ENCODE results near the gene DAB2. TPM values are rescaled to one million over a fixed set of nuclear protein-coding genes. Genes with fewer than 3 reads are reported as not detected.
"Not testable (repeated sequence)": the region's sequence is repeated elsewhere in the genome, so short reads cannot be mapped to it uniquely, and the experiment has no call there.

Gene DAB2
- total and polyA plus RNA-seq, 2 experiments from 2014 or later, result 266 to 533 TPM

DNA sequence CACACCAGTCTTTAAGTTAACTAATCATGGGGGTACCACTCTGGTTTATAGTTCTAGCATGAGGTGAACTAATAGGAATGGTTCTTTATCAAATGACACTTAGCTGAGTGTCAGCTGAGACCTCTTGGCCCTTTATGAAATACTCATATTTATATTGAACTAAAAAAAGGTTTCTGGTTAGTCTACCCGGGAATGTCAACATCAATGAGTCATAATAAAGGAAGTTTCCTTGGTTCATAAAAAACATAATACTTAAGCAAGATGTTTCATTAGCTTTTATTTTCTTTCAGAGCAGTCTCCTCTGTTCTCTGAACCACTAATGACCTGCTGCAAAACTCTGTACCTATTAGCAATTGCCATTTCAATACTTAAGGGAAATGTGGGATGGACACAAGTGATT, 13.7 kb downstream of the DAB2 start:
- peaks cover 98% of the 10 kb centered on the region for H3F3A ChIP-seq (ENCODE audit: insufficient read depth)
- no peak overlapping the region for H2AFZ ChIP-seq
- no peaks in the 10 kb centered on the region for H3K9me2 ChIP-seq (ENCODE audit: insufficient read depth)
- peaks cover 92% of the 10 kb centered on the region for H3K4me1 ChIP-seq (ENCODE audit: insufficient read depth)
- H3K9ac ChIP-seq, result peak overlapping the region; percentile 27
- H3K4me3 ChIP-seq, result peak overlapping the region; percentile 33; the same call in 1 of the 2 replicates
- peaks cover 100% of the 10 kb centered on the region for H3K79me2 ChIP-seq (ENCODE audit: insufficient read depth)
- TF ChIP-seq EZH2phosphoT487 (IDR thresholded peaks at IDR 0.05; ENCODE audit: insufficient read depth, low read depth) (no peak), EZH2 (IDR thresholded peaks at IDR 0.05; ENCODE audit: insufficient read depth, poor library complexity, severe bottlenecking) (no peak)
- peak overlapping the region; percentile 64 for H3K27ac ChIP-seq
- H3K27me3 ChIP-seq (replicated peaks; ENCODE audit: insufficient read depth), result no peaks in the 10 kb centered on the region
- peaks cover 93% of the 10 kb centered on the region for H3K36me3 ChIP-seq (ENCODE audit: low read depth)
- H4K20me1 ChIP-seq (ENCODE audit: insufficient read depth), result peaks cover 71% of the 10 kb centered on the region
- no peaks in the 10 kb centered on the region for H3K9me3 ChIP-seq (ENCODE audit: low read depth)
- WGBS, 2 experiments (ENCODE audit: low coverage in 1 of 2, low lambda C conversion rate in 2 of 2, missing lambda C conversion rate in 2 of 2), result 0% methylated on average over 1 of the region's 1 CpG
- DNase-seq, result peak; percentile 75
- in situ Hi-C loops (cut with MboI), result loop anchor here (10.0 kb wide), 1 partner anchor 134 kb away; no protein-coding TSS in a partner anchor
- H3K4me2 ChIP-seq (ENCODE audit: unreplicated experiment), result peak overlapping the region; percentile 40

DNA sequence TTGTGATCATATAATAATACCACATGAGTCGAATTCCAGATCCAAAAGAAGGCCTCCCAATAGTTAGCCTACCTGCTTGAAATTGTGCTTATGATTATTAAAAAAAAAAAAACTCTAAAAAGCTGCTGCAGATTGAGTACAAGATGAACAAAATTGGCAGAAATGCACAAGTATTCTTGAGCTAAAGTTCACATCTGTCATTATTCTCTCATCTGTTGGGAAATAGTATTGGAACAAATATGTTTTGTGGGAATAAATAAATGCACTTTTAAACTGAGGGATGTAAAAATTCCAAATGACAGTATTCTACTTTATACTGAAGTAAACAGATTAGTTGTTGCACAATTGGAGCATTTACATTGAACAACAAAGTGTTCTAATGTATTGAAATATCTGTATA, 15.7 kb downstream of the DAB2 start:
- peaks cover 65% of the 10 kb centered on the region for H4K20me1 ChIP-seq (ENCODE audit: insufficient read depth)
- DNase-seq, result no peak
- no peak for TF ChIP-seq EZH2 (IDR thresholded peaks at IDR 0.05; ENCODE audit: insufficient read depth, poor library complexity, severe bottlenecking)
- TF ChIP-seq EZH2phosphoT487 (IDR thresholded peaks at IDR 0.05; ENCODE audit: insufficient read depth, low read depth), result no peak
- H3F3A ChIP-seq (ENCODE audit: insufficient read depth), result peaks cover 96% of the 10 kb centered on the region
- H3K36me3 ChIP-seq (ENCODE audit: low read depth), result peaks cover 89% of the 10 kb centered on the region
- WGBS, 2 experiments (ENCODE audit: low coverage in 1 of 2, low lambda C conversion rate in 2 of 2, missing lambda C conversion rate in 2 of 2), result 48 to 63% methylated on average over 1 of the region's 1 CpG
- no peak overlapping the region for H3K4me3 ChIP-seq
- H2AFZ ChIP-seq, result no peak overlapping the region
- H3K79me2 ChIP-seq (ENCODE audit: insufficient read depth), result peaks cover 100% of the 10 kb centered on the region
- in situ Hi-C loops (cut with MboI), result no loop called here
- peak overlapping the region; percentile 64 for H3K27ac ChIP-seq
- H3K27me3 ChIP-seq (replicated peaks; ENCODE audit: insufficient read depth), result no peaks in the 10 kb centered on the region
- no peak overlapping the region for H3K9ac ChIP-seq
- peaks cover 84% of the 10 kb centered on the region for H3K4me1 ChIP-seq (ENCODE audit: insufficient read depth)
- no peaks in the 10 kb centered on the region for H3K9me2 ChIP-seq (ENCODE audit: insufficient read depth)
- peak overlapping the region; percentile 40 for H3K4me2 ChIP-seq (ENCODE audit: unreplicated experiment)
- no peaks in the 10 kb centered on the region for H3K9me3 ChIP-seq (ENCODE audit: low read depth)

DNA sequence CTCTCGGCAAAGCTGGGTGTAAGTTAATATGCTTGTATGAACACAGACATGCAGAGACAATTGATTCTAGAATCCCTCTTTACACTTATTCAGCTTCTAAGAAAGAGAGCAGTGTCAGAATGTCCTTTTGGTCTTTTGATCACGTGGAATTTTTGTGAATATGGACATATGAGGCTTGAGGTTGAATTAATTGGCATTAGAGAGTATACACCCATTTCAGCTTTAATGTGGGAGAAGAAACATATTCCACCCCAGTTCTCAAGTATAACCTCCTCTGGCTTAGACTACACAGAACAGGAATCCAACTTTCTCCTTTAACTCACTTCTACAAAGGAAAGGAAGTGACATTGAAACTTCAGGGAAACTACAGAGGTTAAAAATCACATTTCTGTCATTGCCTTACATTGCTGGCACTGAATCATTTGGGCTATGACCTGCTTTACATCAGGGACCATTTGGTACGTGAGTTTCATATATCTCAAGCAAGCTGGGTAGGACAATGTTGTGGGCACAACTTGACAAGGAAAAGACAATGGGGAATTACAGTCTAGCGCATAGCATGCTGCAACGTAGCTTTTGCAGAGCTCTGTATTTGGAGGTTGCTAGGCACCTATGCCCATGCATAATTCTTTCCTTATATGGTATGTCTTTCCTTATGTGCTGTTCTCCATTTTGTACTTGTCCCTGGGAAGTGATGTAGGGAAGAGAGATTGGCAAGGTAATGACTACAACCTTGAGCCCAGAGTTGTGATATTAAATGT, 19.5 kb downstream of the DAB2 start:
- no peak overlapping the region for H3K4me2 ChIP-seq (ENCODE audit: unreplicated experiment)
- H3K9me3 ChIP-seq (ENCODE audit: low read depth), result no peaks in the 10 kb centered on the region
- TF ChIP-seq EZH2phosphoT487 (IDR thresholded peaks at IDR 0.05; ENCODE audit: insufficient read depth, low read depth) (no peak), EZH2 (IDR thresholded peaks at IDR 0.05; ENCODE audit: insufficient read depth, poor library complexity, severe bottlenecking) (no peak)
- peaks cover 76% of the 10 kb centered on the region for H3K4me1 ChIP-seq (ENCODE audit: insufficient read depth)
- in situ Hi-C loops (cut with MboI), result no loop called here
- no peaks in the 10 kb centered on the region for H3K27me3 ChIP-seq (replicated peaks; ENCODE audit: insufficient read depth)
- peaks cover 96% of the 10 kb centered on the region for H3F3A ChIP-seq (ENCODE audit: insufficient read depth)
- peaks cover 100% of the 10 kb centered on the region for H3K79me2 ChIP-seq (ENCODE audit: insufficient read depth)
- peaks cover 47% of the 10 kb centered on the region for H4K20me1 ChIP-seq (ENCODE audit: insufficient read depth)
- peaks cover 85% of the 10 kb centered on the region for H3K36me3 ChIP-seq (ENCODE audit: low read depth)
- H3K27ac ChIP-seq, result peak overlapping the region; percentile 64
- no peak overlapping the region for H2AFZ ChIP-seq
- no peak for DNase-seq
- H3K4me3 ChIP-seq, result no peak overlapping the region
- WGBS, 2 experiments (ENCODE audit: low coverage in 1 of 2, low lambda C conversion rate in 2 of 2, missing lambda C conversion rate in 2 of 2), result 48 to 52% methylated on average over 5 of the region's 5 CpGs
- H3K9ac ChIP-seq, result peak overlapping the region; percentile 29
- H3K9me2 ChIP-seq (ENCODE audit: insufficient read depth), result no peaks in the 10 kb centered on the region

GRCh38 chr5:39403761-39404160, 21.0 kb downstream of the DAB2 start:
- peaks cover 94% of the 10 kb centered on the region for H3F3A ChIP-seq (ENCODE audit: insufficient read depth)
- H3K9me3 ChIP-seq (ENCODE audit: low read depth); DNase-seq; H3K4me2 ChIP-seq (ENCODE audit: unreplicated experiment); H3K9ac ChIP-seq; H2AFZ ChIP-seq; H3K4me3 ChIP-seq; H3K9me2 ChIP-seq (ENCODE audit: insufficient read depth); H3K27me3 ChIP-seq (replicated peaks; ENCODE audit: insufficient read depth); in situ Hi-C loops (cut with MboI): not testable (repeated sequence)
- H4K20me1 ChIP-seq (ENCODE audit: insufficient read depth), result peaks cover 33% of the 10 kb centered on the region
- H3K36me3 ChIP-seq (ENCODE audit: low read depth), result peaks cover 71% of the 10 kb centered on the region
- H3K27ac ChIP-seq, result peak overlapping the region; percentile 51
- 91 to 94% methylated on average over 3 of the region's 3 CpGs for WGBS, 2 experiments (ENCODE audit: low coverage in 1 of 2, low lambda C conversion rate in 2 of 2, missing lambda C conversion rate in 2 of 2)
- H3K79me2 ChIP-seq (ENCODE audit: insufficient read depth), result peaks cover 96% of the 10 kb centered on the region
- H3K4me1 ChIP-seq (ENCODE audit: insufficient read depth), result peaks cover 74% of the 10 kb centered on the region

DNA sequence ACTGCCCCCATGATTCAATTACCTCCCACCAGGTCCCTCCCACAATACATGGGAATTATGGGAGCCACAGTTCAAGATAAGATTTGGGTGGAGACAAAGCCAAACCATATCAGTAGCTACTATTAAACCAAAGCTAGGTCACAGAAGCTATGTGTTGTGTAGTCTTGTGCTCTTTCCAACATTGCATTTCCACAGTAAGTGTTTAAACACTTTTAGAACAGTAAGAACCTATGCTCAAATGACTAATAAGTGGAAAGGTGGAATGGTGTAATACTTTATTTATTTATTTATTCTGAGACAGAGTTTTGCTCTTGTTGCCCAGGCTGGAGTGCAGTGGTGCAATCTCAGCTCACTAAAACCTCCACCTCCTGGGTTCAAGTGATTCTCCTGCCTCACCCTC, 22.6 kb downstream of the DAB2 start:
- H3K4me3 ChIP-seq; H2AFZ ChIP-seq; H3K9me2 ChIP-seq (ENCODE audit: insufficient read depth); H3K27me3 ChIP-seq (replicated peaks; ENCODE audit: insufficient read depth); in situ Hi-C loops (cut with MboI); DNase-seq; H3K9ac ChIP-seq; H3K9me3 ChIP-seq (ENCODE audit: low read depth): not testable (repeated sequence)
- Histone ChIP-seq H3K4me2 (ENCODE audit: unreplicated experiment) (peak overlapping the region; percentile 35), H3K79me2 (ENCODE audit: insufficient read depth) (peaks cover 96% of the 10 kb centered on the region), H3K27ac (peak overlapping the region; percentile 51), H4K20me1 (ENCODE audit: insufficient read depth) (peaks cover 17% of the 10 kb centered on the region), H3K36me3 (ENCODE audit: low read depth) (peaks cover 71% of the 10 kb centered on the region), H3K4me1 (ENCODE audit: insufficient read depth) (peaks cover 76% of the 10 kb centered on the region), H3F3A (ENCODE audit: insufficient read depth) (peaks cover 94% of the 10 kb centered on the region)
